GM23338 (cell line): ENCODE results near the gene TBPL2. TPM values are rescaled to one million over a fixed set of nuclear protein-coding genes. Genes with fewer than 3 reads are reported as not detected.

Source experiments
- ATAC-seq: fragments of 200-7000 bp; cut with Tn5 transposase; 3 replicates; pipeline ENCODE4 v1.9.1; 2020
- DNase-seq: peaks from one replicate; pipeline ENCODE4 v3.0.0-alpha.2; 2015; ENCODE audit warnings: low spot score
- H2AFZ ChIP-seq: fragments of 200-600 bp; sonication (generic); 2 replicates; pipeline ENCODE4 v1.8.0; 2016; ENCODE audit warnings: antibody characterized with exemption, mild to moderate bottlenecking, moderate library complexity
- H3F3A ChIP-seq: fragments of 200-600 bp; sonication (generic); replicated peaks from 2 replicates; pipeline ENCODE4 v1.8.0; 2017; ENCODE audit warnings: antibody characterized with exemption, mixed run types, low read depth
- H3K27ac ChIP-seq: fragments of 200-600 bp; sonication (generic); 2 replicates; pipeline ENCODE4 v1.6.1; 2016; ENCODE audit warnings: low read depth
- H3K27me3 ChIP-seq: fragments of 200-600 bp; sonication (generic); 2 replicates; pipeline ENCODE4 v1.8.0; 2016; ENCODE audit warnings: mild to moderate bottlenecking, mixed run types, moderate library complexity; ENCODE audit not compliant: insufficient read depth
- H3K36me3 ChIP-seq: fragments of 200-600 bp; sonication (generic); 2 replicates; pipeline ENCODE4 v1.8.0; 2016; ENCODE audit warnings: mild to moderate bottlenecking; ENCODE audit not compliant: insufficient read depth
- H3K4me1 ChIP-seq: fragments of 200-600 bp; sonication (generic); 2 replicates; pipeline ENCODE4 v1.8.0; 2016; ENCODE audit warnings: mild to moderate bottlenecking, moderate library complexity; ENCODE audit not compliant: insufficient read depth
- H3K4me2 ChIP-seq: fragments of 200-600 bp; sonication (generic); 2 replicates; pipeline ENCODE4 v1.7.1; 2017; ENCODE audit warnings: mixed run types
- H3K4me3 ChIP-seq: fragments of 200-600 bp; sonication (generic); 2 replicates; pipeline ENCODE4 v1.6.1; 2016; ENCODE audit warnings: mixed run types
- H3K79me2 ChIP-seq: fragments of 200-600 bp; sonication (generic); replicated peaks from 2 replicates; pipeline ENCODE4 v1.8.0; 2017; ENCODE audit warnings: mild to moderate bottlenecking; ENCODE audit not compliant: insufficient read depth
- H3K9me2 ChIP-seq: fragments of 200-600 bp; sonication (generic); 2 replicates; pipeline ENCODE4 v1.8.0; 2017; ENCODE audit not compliant: insufficient read depth
- H4K20me1 ChIP-seq: fragments of 200-600 bp; sonication (generic); replicated peaks from 2 replicates; pipeline ENCODE4 v1.8.0; 2017; ENCODE audit warnings: mild to moderate bottlenecking; ENCODE audit not compliant: insufficient read depth
- H3K27ac Mint-ChIP-seq: 2 replicates; pipeline ENCODE4 v1.8.0; 2020; ENCODE audit warnings: inconsistent platforms, mild to moderate bottlenecking, moderate library complexity, mixed read lengths
- H3K27me3 Mint-ChIP-seq: 3 replicates; pipeline ENCODE4 v1.8.0; 2022; ENCODE audit warnings: low read depth, mild to moderate bottlenecking, moderate library complexity, mixed read lengths, inconsistent platforms; ENCODE audit not compliant: insufficient read depth, poor library complexity
- H3K36me3 Mint-ChIP-seq: 3 replicates; pipeline ENCODE4 v1.8.0; 2021; ENCODE audit warnings: low read depth, mild to moderate bottlenecking, inconsistent platforms, moderate library complexity, mixed read lengths
- H3K4me1 Mint-ChIP-seq: 3 replicates; pipeline ENCODE4 v1.8.0; 2020; ENCODE audit warnings: mild to moderate bottlenecking, inconsistent platforms, mixed read lengths
- H3K4me3 Mint-ChIP-seq: 3 replicates; pipeline ENCODE4 v1.8.0; 2021; ENCODE audit warnings: moderate library complexity, mild to moderate bottlenecking, inconsistent platforms, mixed read lengths
- H3K9me3 Mint-ChIP-seq: 3 replicates; pipeline ENCODE4 v1.8.0; 2020; ENCODE audit warnings: moderate library complexity, mild to moderate bottlenecking, inconsistent platforms, mixed read lengths
- CREB1 ChIP-seq: fragments of 250-450 bp; sonication (Bioruptor Pico); IDR thresholded peaks from 2 replicates; pipeline ENCODE4 v1.5.0; 2020; ENCODE audit warnings: low read depth, mild to moderate bottlenecking, moderate library complexity
- EZH2 ChIP-seq: fragments of 200-600 bp; sonication (generic); IDR thresholded peaks from one replicate; pipeline ENCODE4 v1.8.0; 2017; ENCODE audit warnings: antibody characterized with exemption, mild to moderate bottlenecking, low read depth; ENCODE audit not compliant: unreplicated experiment
- EZH2phosphoT487 ChIP-seq: fragments of 200-600 bp; sonication (generic); IDR thresholded peaks from one replicate; pipeline ENCODE4 v1.8.1; 2018; ENCODE audit warnings: antibody characterized with exemption; ENCODE audit not compliant: unreplicated experiment
- JUNB ChIP-seq: IDR thresholded peaks from one replicate; pipeline ENCODE4 v1.6.1; 2016; ENCODE audit warnings: antibody characterized with exemption; ENCODE audit not compliant: unreplicated experiment
- NANOG ChIP-seq: IDR thresholded peaks from 2 replicates; pipeline ENCODE4 v1.6.1; 2016; ENCODE audit warnings: antibody characterized with exemption, borderline replicate concordance
- POLR2AphosphoS5 ChIP-seq: IDR thresholded peaks from 2 replicates; pipeline ENCODE4 v1.6.1; 2016; ENCODE audit warnings: antibody characterized with exemption, low read depth
- STAT1 ChIP-seq: IDR thresholded peaks from one replicate; pipeline ENCODE4 v1.6.1; 2016; ENCODE audit warnings: antibody characterized with exemption; ENCODE audit not compliant: unreplicated experiment
- ZNF114 ChIP-seq: fragments of 250-450 bp; sonication (Bioruptor Pico); IDR thresholded peaks from 2 replicates; pipeline ENCODE4 v1.5.0; 2020; ENCODE audit warnings: mild to moderate bottlenecking, moderate library complexity
- ZNF331 ChIP-seq: fragments of 250-450 bp; sonication (Bioruptor Pico); IDR thresholded peaks from 2 replicates; pipeline ENCODE4 v1.5.0; 2020; ENCODE audit warnings: low read depth, mild to moderate bottlenecking, moderate library complexity
- polyA plus RNA-seq: library from polyadenylated mRNA; unstranded; fragments of >200 nt; fragmentation: Nextera tagmentation; extraction: Ambion mirVana; gene quantifications from 2 replicates; pipeline ENCODE4 v1.2.1, GENCODE V29; 2016
- total RNA-seq: library from RNA; depleted of rRNA; stranded (reverse); fragments of >200 nt; shearing (Covaris generic); gene quantifications from 2 replicates; pipeline ENCODE4 v1.2.3, GENCODE V29; 2014
- TF ChIP-seq, protein P1 (sequence below): IDR thresholded peaks from one replicate; pipeline ENCODE4 v1.6.1; 2018; ENCODE audit warnings: antibody characterized with exemption; ENCODE audit not compliant: unreplicated experiment
- TF ChIP-seq, protein P2 (sequence below): IDR thresholded peaks from 2 replicates; pipeline ENCODE4 v1.6.1; 2016; ENCODE audit warnings: antibody characterized with exemption
- TF ChIP-seq, protein P3 (sequence below), 2 experiments: fragments of 200-600 bp in 1 of 2; sonication (generic) in 1 of 2; conservative IDR thresholded peaks; 2 replicates each; pipeline versions ENCODE4 v1.5.1 to v1.6.1; 2016 to 2017; ENCODE audit warnings: antibody characterized with exemption in 2 of 2, low read depth in 2 of 2, mild to moderate bottlenecking in 2 of 2, moderate library complexity in 1 of 2
- TF ChIP-seq, protein P4 (sequence below): fragments of 250-450 bp; sonication (Bioruptor Pico); IDR thresholded peaks from 2 replicates; pipeline ENCODE4 v1.5.0; 2020; ENCODE audit warnings: mild to moderate bottlenecking, moderate library complexity

TBPL2 gene
- total and polyA plus RNA-seq, 2 experiments from 2014 or later, result 0.24 TPM; not detected in 1

DNA sequence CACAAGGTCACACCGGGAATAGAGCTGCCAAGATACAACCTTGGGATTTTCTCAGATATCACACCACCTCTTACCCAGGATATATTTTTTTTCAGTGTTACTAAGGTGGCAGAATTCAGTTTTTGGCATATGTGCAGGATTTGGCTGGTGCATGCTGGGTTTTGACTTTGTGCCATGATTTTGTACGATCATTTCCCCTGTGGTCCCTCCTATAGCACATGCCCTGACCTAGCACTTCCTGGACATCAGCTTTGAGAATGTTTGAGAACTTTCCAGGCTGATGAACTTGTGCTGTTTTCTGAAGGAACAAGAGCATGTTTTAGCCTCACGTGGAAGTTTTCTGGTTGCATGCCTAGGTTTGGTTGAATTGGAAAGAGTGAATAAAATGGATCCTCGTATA, 11.0 kb upstream of the TBPL2 start:
- no peaks in the 10 kb centered on the region for H3F3A ChIP-seq
- TF ChIP-seq, protein P1, sequence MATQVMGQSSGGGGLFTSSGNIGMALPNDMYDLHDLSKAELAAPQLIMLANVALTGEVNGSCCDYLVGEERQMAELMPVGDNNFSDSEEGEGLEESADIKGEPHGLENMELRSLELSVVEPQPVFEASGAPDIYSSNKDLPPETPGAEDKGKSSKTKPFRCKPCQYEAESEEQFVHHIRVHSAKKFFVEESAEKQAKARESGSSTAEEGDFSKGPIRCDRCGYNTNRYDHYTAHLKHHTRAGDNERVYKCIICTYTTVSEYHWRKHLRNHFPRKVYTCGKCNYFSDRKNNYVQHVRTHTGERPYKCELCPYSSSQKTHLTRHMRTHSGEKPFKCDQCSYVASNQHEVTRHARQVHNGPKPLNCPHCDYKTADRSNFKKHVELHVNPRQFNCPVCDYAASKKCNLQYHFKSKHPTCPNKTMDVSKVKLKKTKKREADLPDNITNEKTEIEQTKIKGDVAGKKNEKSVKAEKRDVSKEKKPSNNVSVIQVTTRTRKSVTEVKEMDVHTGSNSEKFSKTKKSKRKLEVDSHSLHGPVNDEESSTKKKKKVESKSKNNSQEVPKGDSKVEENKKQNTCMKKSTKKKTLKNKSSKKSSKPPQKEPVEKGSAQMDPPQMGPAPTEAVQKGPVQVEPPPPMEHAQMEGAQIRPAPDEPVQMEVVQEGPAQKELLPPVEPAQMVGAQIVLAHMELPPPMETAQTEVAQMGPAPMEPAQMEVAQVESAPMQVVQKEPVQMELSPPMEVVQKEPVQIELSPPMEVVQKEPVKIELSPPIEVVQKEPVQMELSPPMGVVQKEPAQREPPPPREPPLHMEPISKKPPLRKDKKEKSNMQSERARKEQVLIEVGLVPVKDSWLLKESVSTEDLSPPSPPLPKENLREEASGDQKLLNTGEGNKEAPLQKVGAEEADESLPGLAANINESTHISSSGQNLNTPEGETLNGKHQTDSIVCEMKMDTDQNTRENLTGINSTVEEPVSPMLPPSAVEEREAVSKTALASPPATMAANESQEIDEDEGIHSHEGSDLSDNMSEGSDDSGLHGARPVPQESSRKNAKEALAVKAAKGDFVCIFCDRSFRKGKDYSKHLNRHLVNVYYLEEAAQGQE, result no peak
- TF ChIP-seq CREB1 (CRISPR knock-in tag) (no peak), JUNB (no peak), ZNF114 (CRISPR knock-in tag) (no peak), NANOG (no peak), EZH2 (no peak), ZNF331 (CRISPR knock-in tag) (no peak), EZH2phosphoT487 (no peak), POLR2AphosphoS5 (no peak), STAT1 (no peak)
- TF ChIP-seq, protein P2, sequence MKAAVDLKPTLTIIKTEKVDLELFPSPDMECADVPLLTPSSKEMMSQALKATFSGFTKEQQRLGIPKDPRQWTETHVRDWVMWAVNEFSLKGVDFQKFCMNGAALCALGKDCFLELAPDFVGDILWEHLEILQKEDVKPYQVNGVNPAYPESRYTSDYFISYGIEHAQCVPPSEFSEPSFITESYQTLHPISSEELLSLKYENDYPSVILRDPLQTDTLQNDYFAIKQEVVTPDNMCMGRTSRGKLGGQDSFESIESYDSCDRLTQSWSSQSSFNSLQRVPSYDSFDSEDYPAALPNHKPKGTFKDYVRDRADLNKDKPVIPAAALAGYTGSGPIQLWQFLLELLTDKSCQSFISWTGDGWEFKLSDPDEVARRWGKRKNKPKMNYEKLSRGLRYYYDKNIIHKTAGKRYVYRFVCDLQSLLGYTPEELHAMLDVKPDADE, result no peak
- TF ChIP-seq, protein P3, sequence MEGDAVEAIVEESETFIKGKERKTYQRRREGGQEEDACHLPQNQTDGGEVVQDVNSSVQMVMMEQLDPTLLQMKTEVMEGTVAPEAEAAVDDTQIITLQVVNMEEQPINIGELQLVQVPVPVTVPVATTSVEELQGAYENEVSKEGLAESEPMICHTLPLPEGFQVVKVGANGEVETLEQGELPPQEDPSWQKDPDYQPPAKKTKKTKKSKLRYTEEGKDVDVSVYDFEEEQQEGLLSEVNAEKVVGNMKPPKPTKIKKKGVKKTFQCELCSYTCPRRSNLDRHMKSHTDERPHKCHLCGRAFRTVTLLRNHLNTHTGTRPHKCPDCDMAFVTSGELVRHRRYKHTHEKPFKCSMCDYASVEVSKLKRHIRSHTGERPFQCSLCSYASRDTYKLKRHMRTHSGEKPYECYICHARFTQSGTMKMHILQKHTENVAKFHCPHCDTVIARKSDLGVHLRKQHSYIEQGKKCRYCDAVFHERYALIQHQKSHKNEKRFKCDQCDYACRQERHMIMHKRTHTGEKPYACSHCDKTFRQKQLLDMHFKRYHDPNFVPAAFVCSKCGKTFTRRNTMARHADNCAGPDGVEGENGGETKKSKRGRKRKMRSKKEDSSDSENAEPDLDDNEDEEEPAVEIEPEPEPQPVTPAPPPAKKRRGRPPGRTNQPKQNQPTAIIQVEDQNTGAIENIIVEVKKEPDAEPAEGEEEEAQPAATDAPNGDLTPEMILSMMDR (conservative IDR thresholded peaks at IDR 0.05; ENCODE audit: low read depth in 2 of 2), result no peak
- TF ChIP-seq, protein P4, sequence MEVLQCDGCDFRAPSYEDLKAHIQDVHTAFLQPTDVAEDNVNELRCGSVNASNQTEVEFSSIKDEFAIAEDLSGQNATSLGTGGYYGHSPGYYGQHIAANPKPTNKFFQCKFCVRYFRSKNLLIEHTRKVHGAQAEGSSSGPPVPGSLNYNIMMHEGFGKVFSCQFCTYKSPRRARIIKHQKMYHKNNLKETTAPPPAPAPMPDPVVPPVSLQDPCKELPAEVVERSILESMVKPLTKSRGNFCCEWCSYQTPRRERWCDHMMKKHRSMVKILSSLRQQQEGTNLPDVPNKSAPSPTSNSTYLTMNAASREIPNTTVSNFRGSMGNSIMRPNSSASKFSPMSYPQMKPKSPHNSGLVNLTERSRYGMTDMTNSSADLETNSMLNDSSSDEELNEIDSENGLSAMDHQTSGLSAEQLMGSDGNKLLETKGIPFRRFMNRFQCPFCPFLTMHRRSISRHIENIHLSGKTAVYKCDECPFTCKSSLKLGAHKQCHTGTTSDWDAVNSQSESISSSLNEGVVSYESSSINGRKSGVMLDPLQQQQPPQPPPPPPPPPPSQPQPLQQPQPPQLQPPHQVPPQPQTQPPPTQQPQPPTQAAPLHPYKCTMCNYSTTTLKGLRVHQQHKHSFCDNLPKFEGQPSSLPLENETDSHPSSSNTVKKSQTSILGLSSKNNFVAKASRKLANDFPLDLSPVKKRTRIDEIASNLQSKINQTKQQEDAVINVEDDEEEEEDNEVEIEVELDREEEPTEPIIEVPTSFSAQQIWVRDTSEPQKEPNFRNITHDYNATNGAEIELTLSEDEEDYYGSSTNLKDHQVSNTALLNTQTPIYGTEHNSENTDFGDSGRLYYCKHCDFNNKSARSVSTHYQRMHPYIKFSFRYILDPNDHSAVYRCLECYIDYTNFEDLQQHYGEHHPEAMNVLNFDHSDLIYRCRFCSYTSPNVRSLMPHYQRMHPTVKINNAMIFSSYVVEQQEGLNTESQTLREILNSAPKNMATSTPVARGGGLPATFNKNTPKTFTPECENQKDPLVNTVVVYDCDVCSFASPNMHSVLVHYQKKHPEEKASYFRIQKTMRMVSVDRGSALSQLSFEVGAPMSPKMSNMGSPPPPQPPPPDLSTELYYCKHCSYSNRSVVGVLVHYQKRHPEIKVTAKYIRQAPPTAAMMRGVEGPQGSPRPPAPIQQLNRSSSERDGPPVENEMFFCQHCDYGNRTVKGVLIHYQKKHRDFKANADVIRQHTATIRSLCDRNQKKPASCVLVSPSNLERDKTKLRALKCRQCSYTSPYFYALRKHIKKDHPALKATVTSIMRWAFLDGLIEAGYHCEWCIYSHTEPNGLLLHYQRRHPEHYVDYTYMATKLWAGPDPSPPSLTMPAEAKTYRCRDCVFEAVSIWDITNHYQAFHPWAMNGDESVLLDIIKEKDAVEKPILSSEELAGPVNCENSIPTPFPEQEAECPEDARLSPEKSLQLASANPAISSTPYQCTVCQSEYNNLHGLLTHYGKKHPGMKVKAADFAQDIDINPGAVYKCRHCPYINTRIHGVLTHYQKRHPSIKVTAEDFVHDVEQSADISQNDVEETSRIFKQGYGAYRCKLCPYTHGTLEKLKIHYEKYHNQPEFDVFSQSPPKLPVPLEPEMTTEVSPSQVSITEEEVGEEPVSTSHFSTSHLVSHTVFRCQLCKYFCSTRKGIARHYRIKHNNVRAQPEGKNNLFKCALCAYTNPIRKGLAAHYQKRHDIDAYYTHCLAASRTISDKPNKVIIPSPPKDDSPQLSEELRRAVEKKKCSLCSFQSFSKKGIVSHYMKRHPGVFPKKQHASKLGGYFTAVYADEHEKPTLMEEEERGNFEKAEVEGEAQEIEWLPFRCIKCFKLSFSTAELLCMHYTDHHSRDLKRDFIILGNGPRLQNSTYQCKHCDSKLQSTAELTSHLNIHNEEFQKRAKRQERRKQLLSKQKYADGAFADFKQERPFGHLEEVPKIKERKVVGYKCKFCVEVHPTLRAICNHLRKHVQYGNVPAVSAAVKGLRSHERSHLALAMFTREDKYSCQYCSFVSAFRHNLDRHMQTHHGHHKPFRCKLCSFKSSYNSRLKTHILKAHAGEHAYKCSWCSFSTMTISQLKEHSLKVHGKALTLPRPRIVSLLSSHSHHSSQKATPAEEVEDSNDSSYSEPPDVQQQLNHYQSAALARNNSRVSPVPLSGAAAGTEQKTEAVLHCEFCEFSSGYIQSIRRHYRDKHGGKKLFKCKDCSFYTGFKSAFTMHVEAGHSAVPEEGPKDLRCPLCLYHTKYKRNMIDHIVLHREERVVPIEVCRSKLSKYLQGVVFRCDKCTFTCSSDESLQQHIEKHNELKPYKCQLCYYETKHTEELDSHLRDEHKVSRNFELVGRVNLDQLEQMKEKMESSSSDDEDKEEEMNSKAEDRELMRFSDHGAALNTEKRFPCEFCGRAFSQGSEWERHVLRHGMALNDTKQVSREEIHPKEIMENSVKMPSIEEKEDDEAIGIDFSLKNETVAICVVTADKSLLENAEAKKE, result no peak
- H2AFZ ChIP-seq, result no peak overlapping the region
- Mint-ChIP-seq H3K9me3 (peaks cover 3% of the 10 kb centered on the region), H3K36me3 (no peaks in the 10 kb centered on the region; the same call in 1 of the 3 replicates), H3K27me3 (no peaks in the 10 kb centered on the region), H3K4me1 (peaks cover 18% of the 10 kb centered on the region), H3K4me3 (no peak overlapping the region), H3K27ac (no peak overlapping the region)
- H4K20me1 ChIP-seq, result no peaks in the 10 kb centered on the region
- no peaks in the 10 kb centered on the region for H3K27me3 ChIP-seq
- no peak overlapping the region for H3K4me3 ChIP-seq
- H3K27ac ChIP-seq, result no peak overlapping the region
- no peaks in the 10 kb centered on the region for H3K9me2 ChIP-seq
- no peaks in the 10 kb centered on the region for H3K36me3 ChIP-seq
- no peaks in the 10 kb centered on the region for H3K79me2 ChIP-seq
- no peaks in the 10 kb centered on the region; the same call in 1 of the 2 replicates for H3K4me1 ChIP-seq
- H3K4me2 ChIP-seq, result no peak overlapping the region
- DNase-seq (no peak), ATAC-seq (no peak)
